Stimulated activated CD8-positive, alpha-beta memory T cell treated with anti-CD3 and anti-CD28 coated beads, Interleukin-7, amount 100 ng/mL, for 48 hours (primary cell): Measurements from ENCODE around the gene APELA.
"Not testable (repeated sequence)": the region's sequence is repeated elsewhere in the genome, so short reads cannot be mapped to it uniquely, and the experiment has no call there.

ENCODE experiments used
- DNase-seq, 2 donors: peaks; one replicate each; pipeline ENCODE4 v3.0.0-alpha.2; 2020; ENCODE audit warnings: low read depth in 1 of 2; ENCODE audit errors: extremely low read depth in 1 of 2

Gene APELA

GRCh38 chr4:164876700-164877324 lies at the start of gene APELA:
APELA (plus strand) TSS chr4:164877178; CDS start chr4:164877332, 154 bp downstream.
- no peak for DNase-seq

GRCh38 chr4:164828955-164829354 lies 48.0 kb upstream of the APELA start:
- DNase-seq: no peak

- no peak for DNase-seq
Measured at GRCh38 chr4:164846566-164846965, 30.4 kb upstream of the APELA start.

- DNase-seq: no peak
Measured at GRCh38 chr4:164847016-164847415, 30.0 kb upstream of the APELA start.

GRCh38 chr4:164847967-164848649 lies 28.9 kb upstream of the APELA start:
- DNase-seq: no peak

GRCh38 chr4:164856396-164856795 lies 20.6 kb upstream of the APELA start:
- no peak for DNase-seq

GRCh38 chr4:164866817-164867490 lies 10.0 kb upstream of the APELA start:
- no peak for DNase-seq

GRCh38 chr4:164871673-164872072 lies 5.3 kb upstream of the APELA start:
- DNase-seq: no peak

GRCh38 chr4:164872481-164872880 lies 4.5 kb upstream of the APELA start:
- no peak for DNase-seq

GRCh38 chr4:164874789-164875188 lies 2.2 kb upstream of the APELA start:
- DNase-seq: no peak

GRCh38 chr4:164880489-164881262 lies 3.7 kb downstream of the APELA start:
- no peak for DNase-seq

GRCh38 chr4:164888096-164888715 lies 11.2 kb downstream of the APELA start:
- DNase-seq: no peak

- DNase-seq: no peak
Measured at GRCh38 chr4:164890691-164891090, 13.7 kb downstream of the APELA start.

- no peak for DNase-seq
Measured at GRCh38 chr4:164892018-164892417, 15.0 kb downstream of the APELA start.

GRCh38 chr4:164894702-164895101 lies 17.7 kb downstream of the APELA start:
- DNase-seq: no peak

GRCh38 chr4:164902608-164903007 lies 25.6 kb downstream of the APELA start:
- DNase-seq: no peak

GRCh38 chr4:164904336-164904735 lies 27.4 kb downstream of the APELA start:
- DNase-seq: no peak

GRCh38 chr4:164904941-164905340 lies 28.0 kb downstream of the APELA start:
- DNase-seq: no peak

GRCh38 chr4:164906368-164906767 lies 29.4 kb downstream of the APELA start:
- DNase-seq: no peak

- DNase-seq: not testable (repeated sequence)
Measured at GRCh38 chr4:164913506-164913905, 36.5 kb downstream of the APELA start.

GRCh38 chr4:164918956-164919355 lies 42.0 kb downstream of the APELA start:
- DNase-seq: no peak
